K562 (cell line): Measurements from ENCODE around the gene RAMACL. TPM values are rescaled to one million over a fixed set of nuclear protein-coding genes. Genes with fewer than 3 reads are reported as not detected.

Source experiments
- JUN ChIP-seq, 2 experiments: sonication (generic) in 1 of 2; formaldehyde crosslinking in 1 of 2; IDR thresholded peaks; 2 replicates each; pipeline versions ENCODE4 v1.6.1 to v1.8.0; 2012 to 2022; ENCODE audit warnings: borderline replicate concordance in 2 of 2, mild to moderate bottlenecking in 2 of 2, improper control_type of control experiment in 1 of 2, low read depth in 1 of 2, low read length in 1 of 2, missing genetic modification reagents in 1 of 2
- PHTF2 ChIP-seq: fragments of 250-450 bp; sonication (Bioruptor Pico); IDR thresholded peaks from 2 replicates; pipeline ENCODE4 v1.5.0; 2021; ENCODE audit warnings: mild to moderate bottlenecking
- PRMT5 ChIP-seq: sonication (generic); formaldehyde crosslinking; IDR thresholded peaks from 2 replicates; pipeline ENCODE4 v1.5.0; 2020; ENCODE audit warnings: missing genetic modification reagents
- RAD51 ChIP-seq: fragments of 450-650 bp; IDR thresholded peaks from 2 replicates; pipeline ENCODE4 v1.7.1; 2016; ENCODE audit warnings: low read depth, mild to moderate bottlenecking, borderline replicate concordance
- SUPT5H ChIP-seq: fragments of 450-650 bp; IDR thresholded peaks from 2 replicates; pipeline ENCODE4 v1.6.1; 2016
- TAF9B ChIP-seq: fragments of 450-650 bp; IDR thresholded peaks from 2 replicates; pipeline ENCODE4 v1.6.1; 2018; ENCODE audit warnings: mild to moderate bottlenecking; ENCODE audit not compliant: partially characterized antibody
- XRCC4 ChIP-seq: IDR thresholded peaks from one replicate; pipeline ENCODE4 v1.6.1; 2011; ENCODE audit not compliant: insufficient read depth, insufficient read length; ENCODE audit errors: extremely low read depth
- ZNF316 ChIP-seq: fragments of 450-650 bp; IDR thresholded peaks from 2 replicates; pipeline ENCODE4 v1.6.1; 2016
- polyA plus RNA-seq, 8 experiments: library from polyadenylated mRNA; depleted of rRNA in 4 of 8; stranded (reverse) in 5 of 8; unstranded in 3 of 8; fragments of >200 nt; fragmentation: Nextera tagmentation in 2 of 8; fragmentation: Illumina TruSeq in 1 of 8; extraction: Ambion mirVana in 2 of 8; extraction: Trizol in 1 of 8; gene quantifications; 2 replicates each; pipeline versions ENCODE4 v1.2.1 to v1.2.3, GENCODE V29; 2011 to 2014; ENCODE audit warnings: inconsistent platforms in 1 of 8, missing spikeins in 1 of 8
- total RNA-seq, 7 experiments: library from RNA; depleted of rRNA in 6 of 7; stranded (reverse); fragments of >200 nt in 6 of 7; fragmentation: Illumina TruSeq in 2 of 7; extraction: Trizol in 2 of 7; gene quantifications; 2 replicates each; pipeline versions ENCODE4 v1.2.1 to v1.2.3, GENCODE V29; 2011 to 2021; ENCODE audit warnings: low replicate concordance in 1 of 7
- TF ChIP-seq, protein P1 (sequence below), 2 experiments: IDR thresholded peaks in 1 of 2; conservative IDR thresholded peaks in 1 of 2; 2 replicates each; pipeline ENCODE4 v1.6.1; 2016; ENCODE audit warnings: low read depth in 2 of 2, mild to moderate bottlenecking in 1 of 2, missing compliant biosample characterization in 1 of 2, missing genetic modification characterization in 1 of 2, moderate library complexity in 1 of 2
- TF ChIP-seq, protein P2 (sequence below): fragments of 450-650 bp; conservative IDR thresholded peaks from 2 replicates; pipeline ENCODE4 v1.6.1; 2016; ENCODE audit warnings: missing genetic modification characterization, low read depth, mild to moderate bottlenecking, missing compliant biosample characterization, moderate library complexity
- TF ChIP-seq, protein P3 (sequence below): sonication (generic); formaldehyde crosslinking; IDR thresholded peaks from 2 replicates; pipeline ENCODE4 v1.8.0; 2022; ENCODE audit warnings: mild to moderate bottlenecking, missing genetic modification reagents

The RAMACL gene
- total and polyA plus RNA-seq, 9 of the 15 experiments (the other 6 are each of a cell fraction or from before 2014, with no cell fraction given), result 0.11 to 1.7 (median 0.41) TPM; not detected in 1

DNA sequence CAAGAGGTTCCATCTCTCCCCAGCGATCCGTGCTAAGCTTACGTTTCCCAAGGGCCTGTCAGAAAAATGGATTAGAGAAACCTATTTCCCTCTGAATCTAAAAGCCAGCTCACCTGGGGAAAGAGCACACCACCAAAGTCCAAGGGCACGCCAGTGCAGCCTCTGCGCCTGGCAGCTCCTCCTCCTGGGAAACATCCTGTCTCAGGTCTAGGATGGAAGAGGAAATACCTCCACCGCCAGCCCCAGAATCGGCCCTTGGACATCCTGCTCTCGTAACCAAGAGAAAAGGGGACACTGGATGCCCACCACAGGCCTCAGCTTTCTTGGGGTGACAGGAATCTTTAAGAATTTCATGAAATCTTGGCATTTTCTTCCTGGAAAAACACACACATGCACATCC, 18.7 kb downstream of the RAMACL start (continued):
- TF ChIP-seq SUPT5H (no peak), JUN (IDR thresholded peaks at IDR 0.05; ENCODE audit: borderline replicate concordance, low read depth, low read length) (no peak), JUN (CRISPR knock-in tag; IDR thresholded peaks at IDR 0.05; ENCODE audit: borderline replicate concordance) (no peak), TAF9B (no peak), PRMT5 (no peak), XRCC4 (no peak), RAD51 (no peak), PHTF2 (CRISPR knock-in tag) (no peak), ZNF316 (no peak)
- TF ChIP-seq, protein P1, sequence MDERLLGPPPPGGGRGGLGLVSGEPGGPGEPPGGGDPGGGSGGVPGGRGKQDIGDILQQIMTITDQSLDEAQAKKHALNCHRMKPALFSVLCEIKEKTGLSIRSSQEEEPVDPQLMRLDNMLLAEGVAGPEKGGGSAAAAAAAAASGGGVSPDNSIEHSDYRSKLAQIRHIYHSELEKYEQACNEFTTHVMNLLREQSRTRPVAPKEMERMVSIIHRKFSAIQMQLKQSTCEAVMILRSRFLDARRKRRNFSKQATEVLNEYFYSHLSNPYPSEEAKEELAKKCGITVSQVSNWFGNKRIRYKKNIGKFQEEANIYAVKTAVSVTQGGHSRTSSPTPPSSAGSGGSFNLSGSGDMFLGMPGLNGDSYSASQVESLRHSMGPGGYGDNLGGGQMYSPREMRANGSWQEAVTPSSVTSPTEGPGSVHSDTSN (CRISPR knock-in tag; IDR thresholded peaks at IDR 0.05; ENCODE audit: low read depth), result no peak
- TF ChIP-seq, protein P1 (tag; conservative IDR thresholded peaks at IDR 0.05; ENCODE audit: low read depth), result no peak
- TF ChIP-seq, protein P2, sequence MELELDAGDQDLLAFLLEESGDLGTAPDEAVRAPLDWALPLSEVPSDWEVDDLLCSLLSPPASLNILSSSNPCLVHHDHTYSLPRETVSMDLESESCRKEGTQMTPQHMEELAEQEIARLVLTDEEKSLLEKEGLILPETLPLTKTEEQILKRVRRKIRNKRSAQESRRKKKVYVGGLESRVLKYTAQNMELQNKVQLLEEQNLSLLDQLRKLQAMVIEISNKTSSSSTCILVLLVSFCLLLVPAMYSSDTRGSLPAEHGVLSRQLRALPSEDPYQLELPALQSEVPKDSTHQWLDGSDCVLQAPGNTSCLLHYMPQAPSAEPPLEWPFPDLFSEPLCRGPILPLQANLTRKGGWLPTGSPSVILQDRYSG (tag), result no peak
- TF ChIP-seq, protein P3, sequence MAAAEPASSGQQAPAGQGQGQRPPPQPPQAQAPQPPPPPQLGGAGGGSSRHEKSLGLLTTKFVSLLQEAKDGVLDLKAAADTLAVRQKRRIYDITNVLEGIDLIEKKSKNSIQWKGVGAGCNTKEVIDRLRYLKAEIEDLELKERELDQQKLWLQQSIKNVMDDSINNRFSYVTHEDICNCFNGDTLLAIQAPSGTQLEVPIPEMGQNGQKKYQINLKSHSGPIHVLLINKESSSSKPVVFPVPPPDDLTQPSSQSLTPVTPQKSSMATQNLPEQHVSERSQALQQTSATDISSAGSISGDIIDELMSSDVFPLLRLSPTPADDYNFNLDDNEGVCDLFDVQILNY, result no peak
